ENCODE data around the gene PRPF31. TPM values are rescaled to one million over a fixed set of nuclear protein-coding genes. Genes with fewer than 3 reads are reported as not detected.

PRPF31 gene
- total and polyA plus RNA-seq, 9 of the 15 experiments (the other 6 are each of a cell fraction or from before 2014, with no cell fraction given) = 5.8 to 92.2 (median 69.2) TPM

- TF ChIP-seq ZBTB11 (CRISPR knock-in tag; IDR thresholded peaks at IDR 0.05) (peak in 1 of 3 experiments; percentile 85; a peak in 2 of 6 replicates), KHSRP (IDR thresholded peaks at IDR 0.05) (peak; percentile 91), MXI1 (IDR thresholded peaks at IDR 0.05; ENCODE audit: low read depth, low read length) (peak; percentile 66), CHD2 (IDR thresholded peaks at IDR 0.05; ENCODE audit: low read depth, low read length) (peak; percentile 84), ZNF324 (CRISPR knock-in tag; IDR thresholded peaks at IDR 0.05) (no peak), MAX (CRISPR knock-in tag; IDR thresholded peaks at IDR 0.05) (peak; percentile 82), CREB3 (tag; conservative IDR thresholded peaks at IDR 0.05; ENCODE audit: low read depth) (peak; percentile 88), RCOR1 (IDR thresholded peaks at IDR 0.05; ENCODE audit: borderline replicate concordance in 1 of 2, low read depth in 2 of 2, low read length in 2 of 2) (peak; percentile 7 to 44; a peak in 1 of 4 replicates), EGR1 (conservative IDR thresholded peaks at IDR 0.05) (peak; percentile 79), REST (IDR thresholded peaks at IDR 0.05; ENCODE audit: borderline replicate concordance) (no peak), REST (CRISPR knock-in tag; IDR thresholded peaks at IDR 0.05; ENCODE audit: low read depth) (peak; percentile 77), ZNF431 (CRISPR knock-in tag; IDR thresholded peaks at IDR 0.05) (0 out of 2 replicates have a peak, but pooled peaks have one; percentile 58)
Measured at GRCh38 chr19:54115109-54116063, at the start of gene PRPF31, which contains the start of gene TFPT (continued).
